ENCODE data around the gene SKA2.
"Not testable (repeated sequence)": the region's sequence is repeated elsewhere in the genome, so short reads cannot be mapped to it uniquely, and the experiment has no call there.

The SKA2 gene

DNA sequence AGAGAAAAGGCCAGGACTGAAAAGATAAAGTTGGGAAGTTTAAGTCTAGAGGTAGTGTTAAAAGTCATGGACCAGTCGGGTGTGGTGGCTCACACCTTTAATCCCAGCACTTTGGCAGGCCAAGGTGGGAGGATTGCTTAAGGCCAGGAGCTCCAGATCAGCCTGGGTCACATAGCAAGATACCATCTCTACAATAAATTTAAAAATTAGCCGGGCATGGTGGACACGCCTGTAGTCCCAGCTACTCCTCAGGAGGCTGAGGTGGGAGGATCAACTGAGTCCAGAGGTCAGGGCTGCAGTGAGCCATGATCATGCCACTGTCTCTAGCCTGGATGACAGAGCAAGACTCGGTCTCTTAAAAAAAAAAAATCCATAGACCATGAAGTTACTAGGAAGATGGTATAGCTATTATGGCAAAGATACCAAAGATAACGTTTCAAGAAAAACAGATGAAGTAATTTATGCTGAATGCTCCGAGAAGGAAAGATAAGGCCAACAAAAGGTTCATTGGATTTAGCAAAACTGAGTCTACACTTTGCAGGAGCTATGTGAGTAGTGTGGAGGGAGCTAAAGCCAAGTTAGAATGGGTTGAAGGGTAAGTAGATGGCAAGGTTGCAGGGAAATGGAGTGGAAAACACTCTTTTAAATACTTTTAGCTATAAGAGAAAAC, 60.0 kb downstream of the SKA2 start:
- DNase-seq: no peak

DNA sequence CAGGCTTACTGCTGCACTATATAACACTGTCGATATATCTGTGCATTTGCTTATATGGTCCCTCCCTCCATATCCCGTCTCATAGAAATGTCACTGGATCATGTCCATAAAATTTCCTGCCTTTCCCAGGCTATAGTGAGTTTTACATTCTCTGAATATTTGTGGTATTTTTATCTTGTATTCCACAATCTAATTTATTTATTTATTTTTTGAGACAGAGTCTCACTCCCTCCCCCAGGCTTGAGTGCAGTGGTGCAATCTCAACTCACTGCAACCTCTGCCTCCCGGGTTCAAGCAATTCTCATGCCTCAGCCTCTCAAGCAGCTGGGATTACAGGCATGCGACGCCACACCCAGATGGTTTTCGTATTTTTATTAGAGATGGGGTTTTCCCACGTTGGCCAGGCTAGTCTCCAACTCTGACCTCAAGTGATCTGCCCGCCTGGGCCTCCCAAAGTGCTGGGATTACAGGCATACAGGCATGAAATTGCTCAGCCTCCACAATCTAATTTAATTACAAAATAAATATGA, 61.2 kb downstream of the SKA2 start:
- no peak for DNase-seq

DNA sequence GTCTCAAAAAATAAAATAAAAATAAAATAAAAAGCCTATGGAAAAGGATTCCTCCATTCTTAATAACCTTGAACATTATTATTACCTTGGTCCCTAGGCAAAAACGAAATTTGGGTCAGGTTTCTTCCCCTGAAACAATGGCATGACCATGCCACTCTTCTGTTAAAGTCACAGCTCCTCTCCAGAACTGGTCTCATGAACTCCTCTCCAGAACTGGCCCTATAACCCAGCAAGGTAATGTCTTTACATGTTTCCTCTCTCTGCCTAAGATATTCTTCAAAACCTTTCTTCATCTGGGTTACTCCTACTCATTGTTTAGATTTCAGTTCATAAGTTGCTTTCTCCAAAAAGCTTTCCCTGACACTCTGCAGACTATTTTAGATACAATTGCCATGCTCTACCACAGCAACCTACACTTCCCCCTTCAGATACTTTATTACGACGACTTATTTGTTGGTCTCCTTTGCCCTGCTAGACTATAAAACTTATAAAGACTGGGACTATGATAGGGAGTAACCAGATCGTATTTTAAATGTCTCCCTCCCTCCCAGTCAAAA, 61.8 kb downstream of the SKA2 start:
- DNase-seq: no peak

DNA sequence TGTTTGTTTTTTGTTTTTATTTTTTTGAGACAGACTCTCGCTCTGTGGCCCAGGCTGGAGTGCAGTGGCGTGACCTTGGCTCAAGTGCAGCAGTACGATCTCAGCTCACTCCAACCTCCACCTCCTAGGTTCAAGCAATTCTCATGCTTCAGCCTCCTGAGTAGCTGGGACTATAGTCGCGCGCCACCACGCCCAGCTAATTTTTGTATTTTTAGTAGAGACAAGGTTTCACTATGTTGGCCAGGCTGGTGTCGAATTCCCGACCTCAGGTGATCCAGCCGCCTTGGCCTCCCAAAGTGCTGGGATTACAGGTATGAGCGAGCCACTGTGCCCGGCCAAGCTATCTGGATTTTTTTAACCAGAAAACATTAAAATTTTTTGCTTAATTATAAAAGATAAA, 64.4 kb downstream of the SKA2 start:
- DNase-seq: not testable (repeated sequence)

DNA sequence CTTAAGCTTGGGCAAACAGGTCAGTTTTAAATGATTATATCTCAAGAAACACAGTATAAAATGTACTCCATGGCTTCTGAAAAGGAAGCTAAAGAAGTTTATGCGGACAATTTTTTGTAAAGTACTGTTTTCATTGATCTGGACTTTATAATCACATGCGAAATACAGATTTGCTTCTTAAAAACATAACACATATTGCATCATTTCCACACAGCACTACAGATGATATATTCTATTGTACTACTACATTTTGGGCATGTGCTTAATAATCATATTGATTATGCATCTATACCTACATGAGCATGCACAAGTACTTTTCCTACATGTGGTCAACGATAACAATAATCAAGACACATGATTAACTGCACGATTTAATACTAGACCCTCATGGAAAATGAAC, 70.8 kb downstream of the SKA2 start:
- no peak for DNase-seq

DNA sequence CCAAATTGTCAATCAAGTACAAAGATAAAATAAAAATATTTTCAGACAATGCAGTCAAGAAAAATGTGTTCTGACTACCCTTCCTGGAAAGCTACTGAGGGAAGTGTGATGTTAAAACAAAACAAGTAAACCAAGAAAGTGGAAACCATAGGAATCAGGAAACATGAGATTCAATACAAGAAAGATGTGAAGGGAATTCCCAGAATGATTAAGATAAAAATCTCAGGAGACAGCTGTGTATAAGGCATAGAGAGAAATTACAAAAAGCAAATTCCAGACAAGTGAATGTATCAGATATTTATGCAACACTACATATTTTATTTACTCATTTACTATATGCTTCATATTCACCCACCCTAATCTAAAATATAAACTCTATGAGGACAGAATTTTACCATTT, 80.5 kb downstream of the SKA2 start:
- DNase-seq: no peak

DNA sequence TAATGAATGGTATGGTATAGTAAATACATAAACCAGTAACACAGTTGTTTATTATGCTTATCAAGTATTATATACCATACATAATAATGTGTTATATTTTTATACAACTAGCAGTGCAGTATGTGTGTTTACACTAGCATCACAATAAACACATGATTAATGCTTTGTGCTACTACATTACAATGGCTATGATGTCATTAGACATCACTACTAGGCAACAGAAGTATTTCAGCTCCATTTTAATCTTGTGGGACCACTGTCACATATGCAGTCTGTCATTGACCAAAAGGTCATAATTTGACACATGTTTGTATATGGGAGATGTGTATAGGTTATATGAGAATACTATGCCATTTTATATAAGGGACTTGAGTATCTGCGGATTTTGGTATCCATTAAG, 81.0 kb downstream of the SKA2 start:
- no peak for DNase-seq

DNA sequence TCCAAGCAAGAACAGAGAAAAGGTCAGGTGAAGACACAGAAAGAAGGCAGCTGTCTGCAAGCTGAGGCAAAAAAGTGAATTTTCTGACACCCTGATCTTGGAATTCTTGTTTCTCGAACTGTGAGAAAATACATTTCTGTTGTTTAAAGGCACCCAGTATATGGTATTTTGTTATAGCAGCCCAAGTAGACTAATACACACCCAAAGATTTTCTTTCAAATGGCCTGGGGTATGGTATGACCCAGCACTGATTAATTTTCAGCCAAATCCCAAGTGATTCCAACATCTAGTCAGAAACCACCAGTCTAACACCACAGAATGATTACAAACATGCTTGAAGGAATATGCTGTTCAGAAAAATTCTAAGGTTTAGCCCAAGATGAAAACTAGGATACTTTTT, 85.1 kb downstream of the SKA2 start:
- no peak for DNase-seq

DNA sequence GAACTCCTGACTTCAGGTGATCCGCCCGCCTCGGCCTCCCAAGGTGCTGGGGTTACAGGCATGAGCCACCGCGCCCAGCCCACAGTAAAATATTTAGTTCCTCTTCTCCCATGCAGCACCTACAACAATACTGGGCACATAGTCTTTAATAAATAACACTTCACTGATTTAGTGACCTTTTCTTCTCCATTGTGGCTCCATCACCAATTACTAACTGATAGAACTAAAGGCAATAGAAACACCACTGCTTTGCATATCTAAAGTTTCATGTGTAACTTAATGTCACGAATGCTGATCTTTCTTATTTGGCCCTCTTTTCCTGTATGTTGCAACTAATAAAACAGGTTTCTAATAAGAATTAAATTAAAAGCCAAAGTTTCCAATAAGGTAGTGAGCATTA, 87.2 kb downstream of the SKA2 start:
- no peak for DNase-seq

DNA sequence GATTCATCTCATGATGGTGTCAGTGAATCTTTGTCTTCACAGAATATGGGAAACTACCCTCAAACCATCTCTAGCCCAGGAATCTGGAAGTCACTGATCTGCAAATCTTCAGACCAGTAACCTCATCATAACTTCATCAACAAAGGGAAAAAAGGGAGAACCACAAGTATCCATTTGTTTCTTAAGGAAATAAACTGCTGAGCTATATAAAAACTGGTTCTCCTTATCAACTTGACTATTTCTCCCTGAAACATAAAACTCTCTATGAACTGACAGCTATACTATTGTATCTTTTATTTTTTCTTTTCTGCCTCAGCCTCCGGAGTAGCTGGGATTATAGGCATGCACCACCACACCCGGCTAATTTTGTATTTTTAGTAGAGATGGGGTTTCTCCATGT, 87.6 kb downstream of the SKA2 start:
- DNase-seq: no peak

DNA sequence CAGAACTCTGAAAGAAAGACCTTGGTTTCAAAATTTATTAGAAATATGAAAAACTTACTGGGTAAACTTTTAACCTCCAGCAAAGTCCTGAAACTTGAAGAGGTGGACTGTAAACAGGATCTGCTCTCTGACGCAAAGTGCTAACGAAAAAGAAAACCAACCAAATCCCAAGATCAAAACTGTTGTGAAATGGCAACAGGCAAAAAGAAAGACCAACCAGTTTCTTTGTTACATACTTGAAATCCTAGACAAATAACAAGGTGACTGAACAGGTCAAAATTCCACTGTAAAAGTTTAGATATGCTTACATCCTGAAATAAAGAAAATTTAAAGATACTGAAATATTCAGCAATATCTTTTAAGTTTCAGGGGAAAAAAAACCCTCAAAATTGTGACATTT, 92.5 kb downstream of the SKA2 start:
- no peak for DNase-seq

All from T-helper 1 cell (primary cell).